ENCODE data around the gene WDR90.

The WDR90 gene

DNA sequence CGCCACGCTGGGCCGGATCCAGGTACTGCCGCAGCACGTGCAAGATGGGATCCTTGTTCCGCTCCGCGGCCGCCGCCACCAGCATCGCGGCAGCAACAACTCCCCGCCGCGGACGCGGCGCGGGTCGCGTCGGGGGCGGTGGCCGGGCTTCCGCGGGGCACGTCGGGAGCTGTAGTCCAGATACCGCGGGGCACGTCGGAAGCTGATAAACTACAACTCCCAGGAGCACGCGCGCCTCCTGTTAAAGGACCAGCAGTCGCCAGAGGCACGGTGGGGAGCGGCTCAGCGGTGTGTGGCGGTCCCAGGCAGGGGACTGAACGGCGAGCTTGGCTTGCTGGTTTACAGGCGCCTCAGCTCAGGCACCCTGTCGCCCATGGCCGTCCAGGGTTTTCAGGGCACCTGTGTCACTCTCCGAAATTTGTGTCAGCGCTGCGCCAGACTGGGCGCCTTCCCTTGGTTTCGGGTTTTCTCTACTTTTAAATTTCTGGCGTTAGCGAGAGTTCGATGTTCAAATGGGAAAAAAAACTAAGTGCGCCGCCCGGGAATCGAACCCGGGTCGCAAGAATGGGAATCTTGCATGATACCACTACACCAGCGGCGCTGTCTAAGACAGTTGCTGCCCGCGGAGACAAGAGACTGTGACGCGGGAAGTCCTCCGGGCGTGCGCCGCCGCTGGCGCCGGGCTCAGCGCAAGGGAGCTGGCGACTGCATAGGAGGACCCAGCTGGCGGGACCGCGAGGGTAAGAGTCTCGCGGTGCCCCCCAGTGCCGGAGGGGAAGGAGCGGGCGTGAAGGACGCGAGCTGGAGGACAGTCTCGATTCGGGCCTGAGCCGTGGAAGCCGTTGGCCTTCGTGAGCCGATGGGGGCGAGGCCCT is 12.7 kb upstream of the WDR90 start, which contains the start of gene METTL26:
METTL26 (minus strand) TSS at position 100 of the 875 bp plus-strand sequence; CDS start at position 85, 15 bp downstream.
- H3K27me3 ChIP-seq (ENCODE audit: control insufficient read depth, insufficient read depth, low read length): peaks cover 2% of the 10 kb centered on the region
- peak within 1 kb of the TSS; percentile 91 for H3K4me3 ChIP-seq (ENCODE audit: low read length)
- peak within 1 kb of the TSS; percentile 97 for H3K27ac ChIP-seq (ENCODE audit: low read depth, low read length)
- no peaks in the 10 kb centered on the region for H3K36me3 ChIP-seq (ENCODE audit: control insufficient read depth, insufficient read depth, low read length)
- peak within 1 kb of the TSS; percentile 74 for H3K9ac ChIP-seq (ENCODE audit: low read length)
- H3K4me1 ChIP-seq (ENCODE audit: control insufficient read depth, insufficient read depth, low read length): peaks cover 7% of the 10 kb centered on the region

GRCh38 chr16:637081-638018 is 11.8 kb upstream of the WDR90 start:
- peak overlapping the region; percentile 97 for H3K27ac ChIP-seq (ENCODE audit: low read depth, low read length)
- H3K4me3 ChIP-seq (ENCODE audit: low read length): peak overlapping the region; percentile 91
- H3K9ac ChIP-seq (ENCODE audit: low read length): no peak overlapping the region
- H3K36me3 ChIP-seq (ENCODE audit: control insufficient read depth, insufficient read depth, low read length): no peaks in the 10 kb centered on the region
- H3K27me3 ChIP-seq (ENCODE audit: control insufficient read depth, insufficient read depth, low read length): no peaks in the 10 kb centered on the region
- peaks cover 7% of the 10 kb centered on the region for H3K4me1 ChIP-seq (ENCODE audit: control insufficient read depth, insufficient read depth, low read length)

GRCh38 chr16:638034-638543 is 11.1 kb upstream of the WDR90 start:
- H3K9ac ChIP-seq (ENCODE audit: low read length): no peak overlapping the region
- peaks cover 10% of the 10 kb centered on the region for H3K4me1 ChIP-seq (ENCODE audit: control insufficient read depth, insufficient read depth, low read length)
- H3K4me3 ChIP-seq (ENCODE audit: low read length): no peak overlapping the region
- no peak overlapping the region for H3K27ac ChIP-seq (ENCODE audit: low read depth, low read length)
- H3K36me3 ChIP-seq (ENCODE audit: control insufficient read depth, insufficient read depth, low read length): no peaks in the 10 kb centered on the region
- H3K27me3 ChIP-seq (ENCODE audit: control insufficient read depth, insufficient read depth, low read length): no peaks in the 10 kb centered on the region

DNA sequence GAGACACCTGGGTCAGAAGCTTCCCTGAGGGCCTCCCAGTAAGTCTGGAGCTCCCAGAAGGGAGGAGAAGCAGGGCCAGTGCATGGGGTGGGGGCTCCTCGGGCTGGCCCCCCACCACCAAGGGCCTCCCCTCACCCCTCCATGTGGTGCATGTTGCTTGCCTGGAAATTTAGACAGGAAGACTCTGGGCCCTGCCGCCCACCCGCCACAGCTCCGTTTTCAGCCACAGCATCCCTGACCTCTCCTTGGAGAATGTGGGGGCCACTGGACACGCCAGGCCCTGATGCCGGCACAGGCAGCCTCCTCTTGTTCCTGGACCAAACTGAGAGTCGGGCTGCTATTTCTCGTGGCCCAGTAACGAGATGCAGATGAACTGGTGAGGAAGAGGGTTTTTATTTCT is 10.3 kb upstream of the WDR90 start:
- Histone ChIP-seq H3K4me1 (ENCODE audit: control insufficient read depth, insufficient read depth, low read length) (peaks cover 10% of the 10 kb centered on the region), H3K9ac (ENCODE audit: low read length) (no peak overlapping the region), H3K4me3 (ENCODE audit: low read length) (no peak overlapping the region), H3K27ac (ENCODE audit: low read depth, low read length) (no peak overlapping the region), H3K27me3 (ENCODE audit: control insufficient read depth, insufficient read depth, low read length) (no peaks in the 10 kb centered on the region), H3K36me3 (ENCODE audit: control insufficient read depth, insufficient read depth, low read length) (no peaks in the 10 kb centered on the region)

- H3K4me3 ChIP-seq (ENCODE audit: low read length): no peak overlapping the region
- H3K9ac ChIP-seq (ENCODE audit: low read length): no peak overlapping the region
- H3K4me1 ChIP-seq (ENCODE audit: control insufficient read depth, insufficient read depth, low read length): peaks cover 6% of the 10 kb centered on the region
Measured at GRCh38 chr16:640614-641013, 8.6 kb upstream of the WDR90 start.

GRCh38 chr16:641326-642188 is 7.6 kb upstream of the WDR90 start, which contains the start of gene MCRIP2:
MCRIP2 (plus strand) TSS chr16:641828; CDS start chr16:641992, 164 bp downstream.
- H3K9ac ChIP-seq (ENCODE audit: low read length): peak within 1 kb of the TSS; percentile 60
- peak within 1 kb of the TSS; percentile 71 for H3K4me3 ChIP-seq (ENCODE audit: low read length)
- H3K36me3 ChIP-seq (ENCODE audit: control insufficient read depth, insufficient read depth, low read length): no peaks in the 10 kb centered on the region
- H3K27me3 ChIP-seq (ENCODE audit: control insufficient read depth, insufficient read depth, low read length): no peaks in the 10 kb centered on the region
- peak within 1 kb of the TSS; percentile 91 for H3K27ac ChIP-seq (ENCODE audit: low read depth, low read length)
- H3K4me1 ChIP-seq (ENCODE audit: control insufficient read depth, insufficient read depth, low read length): peaks cover 6% of the 10 kb centered on the region

More at GRCh38 chr16:640614-641013, 8.6 kb upstream of the WDR90 start:
- Histone ChIP-seq H3K27me3 (ENCODE audit: control insufficient read depth, insufficient read depth, low read length) (no peaks in the 10 kb centered on the region), H3K27ac (ENCODE audit: low read depth, low read length) (peak overlapping the region; percentile 91), H3K36me3 (ENCODE audit: control insufficient read depth, insufficient read depth, low read length) (no peaks in the 10 kb centered on the region)

DNA sequence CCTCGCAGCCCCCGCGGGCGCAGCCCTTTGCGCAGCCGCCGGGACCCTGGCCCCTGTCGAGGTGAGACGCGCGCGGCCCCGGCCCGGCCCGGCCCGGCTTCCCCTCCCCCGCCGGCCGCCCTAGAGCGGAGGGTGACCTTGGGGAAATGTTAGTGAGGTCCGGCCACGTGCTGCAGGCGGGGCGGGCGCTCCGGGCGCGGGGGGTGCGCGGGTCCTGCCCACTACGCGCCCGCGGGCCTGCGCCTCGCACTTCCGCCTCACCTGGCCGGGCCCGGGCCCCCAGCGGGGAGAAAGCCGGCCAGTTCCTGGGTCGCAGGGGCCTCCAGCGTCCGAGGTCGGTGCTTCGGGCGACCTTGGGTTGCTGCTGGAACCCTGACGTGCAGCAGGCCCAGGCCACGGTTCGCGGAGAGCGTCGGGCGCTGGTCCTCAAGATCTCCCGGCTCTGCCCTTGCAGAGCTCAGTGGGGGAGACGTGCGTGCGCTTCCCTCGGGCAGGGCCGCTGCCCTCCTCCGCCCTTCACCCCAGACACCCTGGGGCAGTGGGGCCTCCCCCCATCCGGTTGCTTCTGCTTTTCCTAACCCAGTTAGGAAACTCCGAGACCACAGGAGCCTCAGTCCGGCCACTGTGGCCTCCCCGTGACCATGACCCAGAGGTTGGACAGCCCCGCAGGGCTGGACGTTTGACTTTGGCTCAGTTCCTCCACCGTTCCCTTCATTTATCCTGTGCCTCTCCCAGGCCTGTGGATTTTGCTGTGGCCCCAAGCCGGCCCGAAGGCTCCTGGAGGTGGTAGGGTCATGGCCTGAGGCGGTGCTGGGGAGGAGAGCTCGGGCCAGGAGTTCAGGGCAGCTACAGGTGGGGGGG is 6.7 kb upstream of the WDR90 start:
- Histone ChIP-seq H3K4me1 (ENCODE audit: control insufficient read depth, insufficient read depth, low read length) (peaks cover 3% of the 10 kb centered on the region), H3K27ac (ENCODE audit: low read depth, low read length) (peak overlapping the region; percentile 91), H3K27me3 (ENCODE audit: control insufficient read depth, insufficient read depth, low read length) (no peaks in the 10 kb centered on the region), H3K9ac (ENCODE audit: low read length) (peak overlapping the region; percentile 60), H3K36me3 (ENCODE audit: control insufficient read depth, insufficient read depth, low read length) (no peaks in the 10 kb centered on the region), H3K4me3 (ENCODE audit: low read length) (peak overlapping the region; percentile 71)

- Histone ChIP-seq H3K27ac (ENCODE audit: low read depth, low read length) (peak overlapping the region; percentile 91), H3K4me3 (ENCODE audit: low read length) (peak overlapping the region; percentile 71), H3K4me1 (ENCODE audit: control insufficient read depth, insufficient read depth, low read length) (peaks cover 5% of the 10 kb centered on the region), H3K27me3 (ENCODE audit: control insufficient read depth, insufficient read depth, low read length) (no peaks in the 10 kb centered on the region), H3K9ac (ENCODE audit: low read length) (peak overlapping the region; percentile 60), H3K36me3 (ENCODE audit: control insufficient read depth, insufficient read depth, low read length) (no peaks in the 10 kb centered on the region)
Measured at GRCh38 chr16:643050-643368, 6.2 kb upstream of the WDR90 start.

DNA sequence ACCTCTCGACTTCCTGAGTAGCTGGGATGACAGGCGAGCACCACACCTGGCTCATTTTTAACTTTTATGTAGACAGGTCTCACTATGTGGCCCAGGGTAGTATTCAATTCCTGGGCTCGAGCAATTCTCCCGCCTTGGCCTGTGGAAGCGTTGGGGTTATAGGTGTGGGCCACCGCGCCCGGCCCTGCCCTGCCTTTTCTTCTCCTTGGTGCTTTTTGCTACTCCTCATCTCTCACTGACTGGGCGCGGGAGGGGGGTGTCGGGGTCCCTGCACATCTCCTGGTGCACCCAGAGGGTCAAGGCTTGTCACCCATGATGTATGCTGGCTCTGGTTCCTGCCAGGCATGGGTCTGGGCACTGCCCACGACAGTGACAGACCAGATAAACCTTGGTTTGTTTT is 4.6 kb upstream of the WDR90 start:
- Histone ChIP-seq H3K9ac (ENCODE audit: low read length) (no peak overlapping the region), H3K4me1 (ENCODE audit: control insufficient read depth, insufficient read depth, low read length) (peaks cover 12% of the 10 kb centered on the region), H3K4me3 (ENCODE audit: low read length) (no peak overlapping the region), H3K27ac (ENCODE audit: low read depth, low read length) (no peak overlapping the region), H3K27me3 (ENCODE audit: control insufficient read depth, insufficient read depth, low read length) (no peaks in the 10 kb centered on the region), H3K36me3 (ENCODE audit: control insufficient read depth, insufficient read depth, low read length) (no peaks in the 10 kb centered on the region)

DNA sequence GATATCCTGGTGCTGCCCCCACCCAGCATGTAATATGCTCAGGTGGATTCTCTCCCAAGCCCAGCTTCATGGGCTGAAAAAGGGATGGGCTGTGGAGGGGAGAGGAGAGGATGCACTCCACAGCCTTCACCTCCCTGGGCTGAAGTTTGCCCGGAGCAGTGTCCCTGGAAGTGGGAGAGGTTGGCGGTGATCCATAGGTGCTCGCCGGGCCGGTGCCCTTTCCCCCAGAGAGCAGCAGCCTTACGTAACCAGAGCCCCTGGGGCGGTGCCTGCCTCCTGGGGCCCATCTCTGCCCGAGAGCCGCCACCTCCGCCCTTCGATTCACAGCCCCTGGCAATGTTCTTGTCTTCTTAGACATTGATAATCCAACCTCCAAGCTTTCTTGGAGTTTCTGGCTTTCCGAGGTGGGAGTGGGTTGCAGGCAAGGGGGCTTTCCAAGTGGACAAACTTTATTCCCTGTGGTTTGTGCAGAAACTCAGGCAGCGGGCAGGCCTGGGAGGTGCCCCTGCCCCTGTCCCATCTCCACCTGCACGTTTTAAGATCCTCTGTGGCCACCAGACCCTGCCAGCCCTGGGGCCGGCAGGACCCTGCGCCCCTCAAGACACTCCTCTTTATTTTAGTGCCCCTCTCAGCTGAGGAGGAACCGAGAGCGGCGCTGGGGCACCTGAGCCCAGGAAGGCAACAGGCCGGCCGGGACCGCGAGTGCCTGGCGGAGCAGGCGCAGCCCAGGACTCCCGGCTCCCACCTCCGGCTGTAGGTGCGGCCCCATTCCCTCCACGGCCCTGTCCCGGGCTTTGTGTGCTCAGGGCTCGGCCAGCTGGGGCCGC is 3.1 kb upstream of the WDR90 start:
- Histone ChIP-seq H3K4me1 (ENCODE audit: control insufficient read depth, insufficient read depth, low read length) (peaks cover 14% of the 10 kb centered on the region), H3K27ac (ENCODE audit: low read depth, low read length) (no peak overlapping the region), H3K27me3 (ENCODE audit: control insufficient read depth, insufficient read depth, low read length) (no peaks in the 10 kb centered on the region), H3K36me3 (ENCODE audit: control insufficient read depth, insufficient read depth, low read length) (no peaks in the 10 kb centered on the region), H3K9ac (ENCODE audit: low read length) (no peak overlapping the region), H3K4me3 (ENCODE audit: low read length) (peak overlapping the region; percentile 15)
